ENCODE data around the gene UBE2V1.

UBE2V1 gene

GRCh38 chr20:50149481-50150254 lies 36.7 kb upstream of the UBE2V1 start:
- TF ChIP-seq, protein P1, sequence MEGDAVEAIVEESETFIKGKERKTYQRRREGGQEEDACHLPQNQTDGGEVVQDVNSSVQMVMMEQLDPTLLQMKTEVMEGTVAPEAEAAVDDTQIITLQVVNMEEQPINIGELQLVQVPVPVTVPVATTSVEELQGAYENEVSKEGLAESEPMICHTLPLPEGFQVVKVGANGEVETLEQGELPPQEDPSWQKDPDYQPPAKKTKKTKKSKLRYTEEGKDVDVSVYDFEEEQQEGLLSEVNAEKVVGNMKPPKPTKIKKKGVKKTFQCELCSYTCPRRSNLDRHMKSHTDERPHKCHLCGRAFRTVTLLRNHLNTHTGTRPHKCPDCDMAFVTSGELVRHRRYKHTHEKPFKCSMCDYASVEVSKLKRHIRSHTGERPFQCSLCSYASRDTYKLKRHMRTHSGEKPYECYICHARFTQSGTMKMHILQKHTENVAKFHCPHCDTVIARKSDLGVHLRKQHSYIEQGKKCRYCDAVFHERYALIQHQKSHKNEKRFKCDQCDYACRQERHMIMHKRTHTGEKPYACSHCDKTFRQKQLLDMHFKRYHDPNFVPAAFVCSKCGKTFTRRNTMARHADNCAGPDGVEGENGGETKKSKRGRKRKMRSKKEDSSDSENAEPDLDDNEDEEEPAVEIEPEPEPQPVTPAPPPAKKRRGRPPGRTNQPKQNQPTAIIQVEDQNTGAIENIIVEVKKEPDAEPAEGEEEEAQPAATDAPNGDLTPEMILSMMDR (IDR thresholded peaks at IDR 0.05; ENCODE audit: control insufficient read depth, extremely low read depth, insufficient read depth): no peak
- no peak overlapping the region for H3K4me3 ChIP-seq (ENCODE audit: low read depth, low read length)
- no peak for DNase-seq (ENCODE audit: low read depth)

GRCh38 chr20:50146732-50147662 lies 34.0 kb upstream of the UBE2V1 start:
- TF ChIP-seq, protein P1 (IDR thresholded peaks at IDR 0.05; ENCODE audit: control insufficient read depth, extremely low read depth, insufficient read depth): no peak
- DNase-seq (ENCODE audit: low read depth): no peak
- H3K4me3 ChIP-seq (ENCODE audit: low read depth, low read length): no peak overlapping the region

DNA sequence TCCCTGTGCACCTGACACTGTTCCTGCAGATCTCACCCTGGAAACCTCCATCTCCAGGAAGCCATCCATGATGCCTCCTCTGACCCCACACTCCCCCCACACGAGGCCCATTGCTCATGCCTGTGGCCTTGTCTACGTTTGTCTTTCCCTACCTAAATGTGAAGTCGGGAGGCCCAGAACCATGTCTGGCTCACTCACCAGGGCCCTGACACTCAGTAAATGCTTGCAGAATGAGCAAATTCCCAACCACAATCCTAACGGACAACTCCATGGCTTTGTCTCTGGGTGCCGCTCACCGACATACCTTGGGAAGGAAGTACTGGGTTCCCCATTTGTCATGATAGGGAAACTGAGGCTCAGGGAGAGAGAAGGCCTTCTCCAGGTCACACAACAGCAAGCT lies 33.3 kb upstream of the UBE2V1 start:
- no peak overlapping the region for H3K4me3 ChIP-seq (ENCODE audit: low read depth, low read length)
- DNase-seq (ENCODE audit: low read depth): no peak
- TF ChIP-seq, protein P1 (IDR thresholded peaks at IDR 0.05; ENCODE audit: control insufficient read depth, extremely low read depth, insufficient read depth): no peak

GRCh38 chr20:50145566-50145965 lies 32.6 kb upstream of the UBE2V1 start:
- no peak overlapping the region for H3K4me3 ChIP-seq (ENCODE audit: low read depth, low read length)
- TF ChIP-seq, protein P1 (IDR thresholded peaks at IDR 0.05; ENCODE audit: control insufficient read depth, extremely low read depth, insufficient read depth): no peak
- DNase-seq (ENCODE audit: low read depth): no peak

GRCh38 chr20:50144362-50144761 lies 31.4 kb upstream of the UBE2V1 start:
- H3K4me3 ChIP-seq (ENCODE audit: low read depth, low read length): no peak overlapping the region
- no peak for DNase-seq (ENCODE audit: low read depth)
- TF ChIP-seq, protein P1 (IDR thresholded peaks at IDR 0.05; ENCODE audit: control insufficient read depth, extremely low read depth, insufficient read depth): no peak

- TF ChIP-seq, protein P1 (IDR thresholded peaks at IDR 0.05; ENCODE audit: control insufficient read depth, extremely low read depth, insufficient read depth): no peak
- H3K4me3 ChIP-seq (ENCODE audit: low read depth, low read length): no peak overlapping the region
- no peak for DNase-seq (ENCODE audit: low read depth)
Measured at GRCh38 chr20:50142812-50143211, 29.9 kb upstream of the UBE2V1 start.

Data from LNCaP clone FGC (cell line).